ENCODE measurements around the gene YBX2.
A peak's percentile ranks its signal among the peaks of the same experiment; 100 is the strongest.

Gene YBX2

DNA sequence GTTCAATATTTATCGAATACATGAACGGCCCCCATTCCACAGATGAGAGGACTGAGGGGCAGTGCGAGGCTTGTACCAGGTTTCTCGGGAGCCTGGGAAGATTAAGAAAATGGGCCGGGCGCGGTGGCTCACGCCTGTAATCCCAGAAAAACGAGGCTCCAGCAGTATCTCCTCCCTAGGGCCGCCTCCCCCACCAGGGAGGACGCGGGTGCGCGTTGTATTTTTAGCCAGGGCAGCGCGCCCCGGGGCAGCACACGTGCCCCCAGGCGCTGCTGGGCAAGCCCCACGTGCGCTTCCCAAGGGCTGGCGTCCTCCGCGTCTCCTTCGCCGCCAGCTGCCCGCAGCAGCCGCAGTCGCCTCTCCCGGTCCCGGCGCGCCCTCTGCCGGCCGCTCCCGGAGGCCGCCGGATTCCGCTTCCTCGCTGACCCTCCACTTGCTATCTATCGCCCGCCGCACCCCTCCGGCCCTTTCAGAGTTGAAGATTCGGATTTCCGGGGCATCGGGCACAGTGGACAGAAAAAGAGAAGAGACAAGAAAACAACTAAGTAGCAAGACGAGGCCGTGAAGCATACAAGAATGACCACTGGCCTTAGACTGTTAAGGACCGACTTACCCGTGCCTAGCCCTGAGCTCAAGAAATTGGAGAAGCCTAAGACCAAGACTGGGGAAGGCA is 1.9 kb upstream of the YBX2 start (continued):
- TF ChIP-seq, protein P1, sequence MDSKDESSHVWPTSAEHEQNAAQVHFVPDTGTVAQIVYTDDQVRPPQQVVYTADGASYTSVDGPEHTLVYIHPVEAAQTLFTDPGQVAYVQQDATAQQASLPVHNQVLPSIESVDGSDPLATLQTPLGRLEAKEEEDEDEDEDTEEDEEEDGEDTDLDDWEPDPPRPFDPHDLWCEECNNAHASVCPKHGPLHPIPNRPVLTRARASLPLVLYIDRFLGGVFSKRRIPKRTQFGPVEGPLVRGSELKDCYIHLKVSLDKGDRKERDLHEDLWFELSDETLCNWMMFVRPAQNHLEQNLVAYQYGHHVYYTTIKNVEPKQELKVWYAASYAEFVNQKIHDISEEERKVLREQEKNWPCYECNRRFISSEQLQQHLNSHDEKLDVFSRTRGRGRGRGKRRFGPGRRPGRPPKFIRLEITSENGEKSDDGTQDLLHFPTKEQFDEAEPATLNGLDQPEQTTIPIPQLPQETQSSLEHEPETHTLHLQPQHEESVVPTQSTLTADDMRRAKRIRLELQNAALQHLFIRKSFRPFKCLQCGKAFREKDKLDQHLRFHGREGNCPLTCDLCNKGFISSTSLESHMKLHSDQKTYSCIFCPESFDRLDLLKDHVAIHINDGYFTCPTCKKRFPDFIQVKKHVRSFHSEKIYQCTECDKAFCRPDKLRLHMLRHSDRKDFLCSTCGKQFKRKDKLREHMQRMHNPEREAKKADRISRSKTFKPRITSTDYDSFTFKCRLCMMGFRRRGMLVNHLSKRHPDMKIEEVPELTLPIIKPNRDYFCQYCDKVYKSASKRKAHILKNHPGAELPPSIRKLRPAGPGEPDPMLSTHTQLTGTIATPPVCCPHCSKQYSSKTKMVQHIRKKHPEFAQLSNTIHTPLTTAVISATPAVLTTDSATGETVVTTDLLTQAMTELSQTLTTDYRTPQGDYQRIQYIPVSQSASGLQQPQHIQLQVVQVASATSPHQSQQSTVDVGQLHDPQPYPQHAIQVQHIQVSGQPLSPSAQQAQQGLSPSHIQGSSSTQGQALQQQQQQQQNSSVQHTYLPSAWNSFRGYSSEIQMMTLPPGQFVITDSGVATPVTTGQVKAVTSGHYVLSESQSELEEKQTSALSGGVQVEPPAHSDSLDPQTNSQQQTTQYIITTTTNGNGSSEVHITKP (tag by site-specific recombination; IDR thresholded peaks at IDR 0.05): peak; percentile 92
- TF ChIP-seq ZFP3 (tag by site-specific recombination; IDR thresholded peaks at IDR 0.05; ENCODE audit: low read depth): no peak
- TF ChIP-seq KLF10 (tag by site-specific recombination; IDR thresholded peaks at IDR 0.05): peak; percentile 76
- no peak for TF ChIP-seq MYNN (tag by site-specific recombination; IDR thresholded peaks at IDR 0.05; ENCODE audit: borderline replicate concordance)
- no peak for TF ChIP-seq ZNF416 (tag by site-specific recombination; IDR thresholded peaks at IDR 0.05)
- TF ChIP-seq GLIS2 (tag by site-specific recombination; IDR thresholded peaks at IDR 0.05): peak; percentile 84
- TF ChIP-seq, protein P2, sequence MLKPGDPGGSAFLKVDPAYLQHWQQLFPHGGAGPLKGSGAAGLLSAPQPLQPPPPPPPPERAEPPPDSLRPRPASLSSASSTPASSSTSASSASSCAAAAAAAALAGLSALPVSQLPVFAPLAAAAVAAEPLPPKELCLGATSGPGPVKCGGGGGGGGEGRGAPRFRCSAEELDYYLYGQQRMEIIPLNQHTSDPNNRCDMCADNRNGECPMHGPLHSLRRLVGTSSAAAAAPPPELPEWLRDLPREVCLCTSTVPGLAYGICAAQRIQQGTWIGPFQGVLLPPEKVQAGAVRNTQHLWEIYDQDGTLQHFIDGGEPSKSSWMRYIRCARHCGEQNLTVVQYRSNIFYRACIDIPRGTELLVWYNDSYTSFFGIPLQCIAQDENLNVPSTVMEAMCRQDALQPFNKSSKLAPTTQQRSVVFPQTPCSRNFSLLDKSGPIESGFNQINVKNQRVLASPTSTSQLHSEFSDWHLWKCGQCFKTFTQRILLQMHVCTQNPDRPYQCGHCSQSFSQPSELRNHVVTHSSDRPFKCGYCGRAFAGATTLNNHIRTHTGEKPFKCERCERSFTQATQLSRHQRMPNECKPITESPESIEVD (tag by site-specific recombination; IDR thresholded peaks at IDR 0.05): no peak
- TF ChIP-seq ZNF2 (tag by site-specific recombination; IDR thresholded peaks at IDR 0.05): peak; percentile 85
- TF ChIP-seq, protein P3, sequence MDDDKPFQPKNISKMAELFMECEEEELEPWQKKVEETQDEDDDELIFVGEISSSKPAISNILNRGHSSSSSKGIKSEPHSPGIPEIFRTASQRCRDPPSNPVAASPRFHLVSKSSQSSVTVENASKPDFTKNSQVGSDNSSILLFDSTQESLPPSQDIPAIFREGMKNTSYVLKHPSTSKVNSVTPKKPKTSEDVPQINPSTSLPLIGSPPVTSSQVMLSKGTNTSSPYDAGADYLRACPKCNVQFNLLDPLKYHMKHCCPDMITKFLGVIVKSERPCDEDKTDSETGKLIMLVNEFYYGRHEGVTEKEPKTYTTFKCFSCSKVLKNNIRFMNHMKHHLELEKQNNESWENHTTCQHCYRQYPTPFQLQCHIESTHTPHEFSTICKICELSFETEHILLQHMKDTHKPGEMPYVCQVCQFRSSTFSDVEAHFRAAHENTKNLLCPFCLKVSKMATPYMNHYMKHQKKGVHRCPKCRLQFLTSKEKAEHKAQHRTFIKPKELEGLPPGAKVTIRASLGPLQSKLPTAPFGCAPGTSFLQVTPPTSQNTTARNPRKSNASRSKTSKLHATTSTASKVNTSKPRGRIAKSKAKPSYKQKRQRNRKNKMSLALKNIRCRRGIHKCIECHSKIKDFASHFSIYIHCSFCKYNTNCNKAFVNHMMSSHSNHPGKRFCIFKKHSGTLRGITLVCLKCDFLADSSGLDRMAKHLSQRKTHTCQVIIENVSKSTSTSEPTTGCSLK (tag by site-specific recombination; IDR thresholded peaks at IDR 0.05): no peak
- TF ChIP-seq, protein P4, sequence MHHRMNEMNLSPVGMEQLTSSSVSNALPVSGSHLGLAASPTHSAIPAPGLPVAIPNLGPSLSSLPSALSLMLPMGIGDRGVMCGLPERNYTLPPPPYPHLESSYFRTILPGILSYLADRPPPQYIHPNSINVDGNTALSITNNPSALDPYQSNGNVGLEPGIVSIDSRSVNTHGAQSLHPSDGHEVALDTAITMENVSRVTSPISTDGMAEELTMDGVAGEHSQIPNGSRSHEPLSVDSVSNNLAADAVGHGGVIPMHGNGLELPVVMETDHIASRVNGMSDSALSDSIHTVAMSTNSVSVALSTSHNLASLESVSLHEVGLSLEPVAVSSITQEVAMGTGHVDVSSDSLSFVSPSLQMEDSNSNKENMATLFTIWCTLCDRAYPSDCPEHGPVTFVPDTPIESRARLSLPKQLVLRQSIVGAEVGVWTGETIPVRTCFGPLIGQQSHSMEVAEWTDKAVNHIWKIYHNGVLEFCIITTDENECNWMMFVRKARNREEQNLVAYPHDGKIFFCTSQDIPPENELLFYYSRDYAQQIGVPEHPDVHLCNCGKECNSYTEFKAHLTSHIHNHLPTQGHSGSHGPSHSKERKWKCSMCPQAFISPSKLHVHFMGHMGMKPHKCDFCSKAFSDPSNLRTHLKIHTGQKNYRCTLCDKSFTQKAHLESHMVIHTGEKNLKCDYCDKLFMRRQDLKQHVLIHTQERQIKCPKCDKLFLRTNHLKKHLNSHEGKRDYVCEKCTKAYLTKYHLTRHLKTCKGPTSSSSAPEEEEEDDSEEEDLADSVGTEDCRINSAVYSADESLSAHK (tag by site-specific recombination; IDR thresholded peaks at IDR 0.05): no peak
- TF ChIP-seq ZNF600 (tag by site-specific recombination; IDR thresholded peaks at IDR 0.05): 0 out of 2 replicates have a peak, but pooled peaks have one; percentile 18
- TF ChIP-seq YY2 (tag by site-specific recombination; IDR thresholded peaks at IDR 0.05): no peak
- TF ChIP-seq, protein P5, sequence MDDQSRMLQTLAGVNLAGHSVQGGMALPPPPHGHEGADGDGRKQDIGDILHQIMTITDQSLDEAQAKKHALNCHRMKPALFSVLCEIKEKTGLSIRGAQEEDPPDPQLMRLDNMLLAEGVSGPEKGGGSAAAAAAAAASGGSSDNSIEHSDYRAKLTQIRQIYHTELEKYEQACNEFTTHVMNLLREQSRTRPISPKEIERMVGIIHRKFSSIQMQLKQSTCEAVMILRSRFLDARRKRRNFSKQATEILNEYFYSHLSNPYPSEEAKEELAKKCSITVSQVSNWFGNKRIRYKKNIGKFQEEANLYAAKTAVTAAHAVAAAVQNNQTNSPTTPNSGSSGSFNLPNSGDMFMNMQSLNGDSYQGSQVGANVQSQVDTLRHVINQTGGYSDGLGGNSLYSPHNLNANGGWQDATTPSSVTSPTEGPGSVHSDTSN (CRISPR knock-in tag; IDR thresholded peaks at IDR 0.05): 0 out of 2 replicates have a peak, but pooled peaks have one; percentile 56
- TF ChIP-seq, protein P6, sequence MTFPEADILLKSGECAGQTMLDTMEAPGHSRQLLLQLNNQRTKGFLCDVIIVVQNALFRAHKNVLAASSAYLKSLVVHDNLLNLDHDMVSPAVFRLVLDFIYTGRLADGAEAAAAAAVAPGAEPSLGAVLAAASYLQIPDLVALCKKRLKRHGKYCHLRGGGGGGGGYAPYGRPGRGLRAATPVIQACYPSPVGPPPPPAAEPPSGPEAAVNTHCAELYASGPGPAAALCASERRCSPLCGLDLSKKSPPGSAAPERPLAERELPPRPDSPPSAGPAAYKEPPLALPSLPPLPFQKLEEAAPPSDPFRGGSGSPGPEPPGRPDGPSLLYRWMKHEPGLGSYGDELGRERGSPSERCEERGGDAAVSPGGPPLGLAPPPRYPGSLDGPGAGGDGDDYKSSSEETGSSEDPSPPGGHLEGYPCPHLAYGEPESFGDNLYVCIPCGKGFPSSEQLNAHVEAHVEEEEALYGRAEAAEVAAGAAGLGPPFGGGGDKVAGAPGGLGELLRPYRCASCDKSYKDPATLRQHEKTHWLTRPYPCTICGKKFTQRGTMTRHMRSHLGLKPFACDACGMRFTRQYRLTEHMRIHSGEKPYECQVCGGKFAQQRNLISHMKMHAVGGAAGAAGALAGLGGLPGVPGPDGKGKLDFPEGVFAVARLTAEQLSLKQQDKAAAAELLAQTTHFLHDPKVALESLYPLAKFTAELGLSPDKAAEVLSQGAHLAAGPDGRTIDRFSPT (tag by site-specific recombination; IDR thresholded peaks at IDR 0.05): peak; percentile 93
- TF ChIP-seq ZNF140 (tag by site-specific recombination; IDR thresholded peaks at IDR 0.05): no peak
- no peak for TF ChIP-seq ZNF221 (tag by site-specific recombination; IDR thresholded peaks at IDR 0.05; ENCODE audit: borderline replicate concordance)
- TF ChIP-seq, protein P7, sequence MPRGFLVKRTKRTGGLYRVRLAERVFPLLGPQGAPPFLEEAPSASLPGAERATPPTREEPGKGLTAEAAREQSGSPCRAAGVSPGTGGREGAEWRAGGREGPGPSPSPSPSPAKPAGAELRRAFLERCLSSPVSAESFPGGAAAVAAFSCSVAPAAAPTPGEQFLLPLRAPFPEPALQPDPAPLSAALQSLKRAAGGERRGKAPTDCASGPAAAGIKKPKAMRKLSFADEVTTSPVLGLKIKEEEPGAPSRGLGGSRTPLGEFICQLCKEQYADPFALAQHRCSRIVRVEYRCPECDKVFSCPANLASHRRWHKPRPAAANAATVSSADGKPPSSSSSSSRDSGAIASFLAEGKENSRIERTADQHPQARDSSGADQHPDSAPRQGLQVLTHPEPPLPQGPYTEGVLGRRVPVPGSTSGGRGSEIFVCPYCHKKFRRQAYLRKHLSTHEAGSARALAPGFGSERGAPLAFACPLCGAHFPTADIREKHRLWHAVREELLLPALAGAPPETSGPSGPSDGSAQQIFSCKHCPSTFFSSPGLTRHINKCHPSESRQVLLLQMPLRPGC (tag by site-specific recombination; IDR thresholded peaks at IDR 0.05): no peak
- TF ChIP-seq ZNF701 (tag by site-specific recombination; IDR thresholded peaks at IDR 0.05): no peak
- TF ChIP-seq ZNF48 (tag by site-specific recombination; IDR thresholded peaks at IDR 0.05): no peak
- no peak for TF ChIP-seq ZBTB1 (tag by site-specific recombination; IDR thresholded peaks at IDR 0.05)
- TF ChIP-seq ZFHX2 (tag by site-specific recombination; conservative IDR thresholded peaks at IDR 0.05): peak; percentile 17; the same call in 1 of the 2 replicates
- TF ChIP-seq, protein P8, sequence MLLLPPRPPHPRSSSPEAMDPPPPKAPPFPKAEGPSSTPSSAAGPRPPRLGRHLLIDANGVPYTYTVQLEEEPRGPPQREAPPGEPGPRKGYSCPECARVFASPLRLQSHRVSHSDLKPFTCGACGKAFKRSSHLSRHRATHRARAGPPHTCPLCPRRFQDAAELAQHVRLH (tag by site-specific recombination; IDR thresholded peaks at IDR 0.05): no peak

Measured in HEK293 (cell line).